ENCODE results near the gene TRPM3.

Gene TRPM3

DNA sequence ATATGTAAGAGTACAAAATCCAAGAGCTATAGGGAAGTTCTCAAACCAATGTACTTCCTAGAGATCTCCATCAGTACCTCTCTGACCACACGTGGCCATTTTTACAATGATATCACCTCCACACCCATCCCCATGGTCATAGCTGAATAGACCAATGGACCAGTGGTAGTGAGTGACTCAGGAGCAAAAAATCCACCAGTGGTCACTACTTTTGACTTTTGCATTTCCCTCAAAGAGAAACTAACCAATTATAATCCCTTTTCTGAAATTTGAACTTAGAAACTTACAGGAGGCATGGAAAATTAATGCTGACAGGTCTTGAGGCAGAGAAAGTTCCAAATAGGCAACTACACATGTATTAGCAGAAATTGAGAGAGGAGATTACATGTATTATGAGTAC lies 238.4 kb downstream of the TRPM3 start:
- TF ChIP-seq, protein P1, sequence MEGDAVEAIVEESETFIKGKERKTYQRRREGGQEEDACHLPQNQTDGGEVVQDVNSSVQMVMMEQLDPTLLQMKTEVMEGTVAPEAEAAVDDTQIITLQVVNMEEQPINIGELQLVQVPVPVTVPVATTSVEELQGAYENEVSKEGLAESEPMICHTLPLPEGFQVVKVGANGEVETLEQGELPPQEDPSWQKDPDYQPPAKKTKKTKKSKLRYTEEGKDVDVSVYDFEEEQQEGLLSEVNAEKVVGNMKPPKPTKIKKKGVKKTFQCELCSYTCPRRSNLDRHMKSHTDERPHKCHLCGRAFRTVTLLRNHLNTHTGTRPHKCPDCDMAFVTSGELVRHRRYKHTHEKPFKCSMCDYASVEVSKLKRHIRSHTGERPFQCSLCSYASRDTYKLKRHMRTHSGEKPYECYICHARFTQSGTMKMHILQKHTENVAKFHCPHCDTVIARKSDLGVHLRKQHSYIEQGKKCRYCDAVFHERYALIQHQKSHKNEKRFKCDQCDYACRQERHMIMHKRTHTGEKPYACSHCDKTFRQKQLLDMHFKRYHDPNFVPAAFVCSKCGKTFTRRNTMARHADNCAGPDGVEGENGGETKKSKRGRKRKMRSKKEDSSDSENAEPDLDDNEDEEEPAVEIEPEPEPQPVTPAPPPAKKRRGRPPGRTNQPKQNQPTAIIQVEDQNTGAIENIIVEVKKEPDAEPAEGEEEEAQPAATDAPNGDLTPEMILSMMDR (IDR thresholded peaks at IDR 0.05; ENCODE audit: extremely low read depth, insufficient read depth, missing control alignments): no peak
- in situ Hi-C loops (cut with MboI; ENCODE audit: low pct_unique_long_range_greater_than_20kb, low sequenced_read_pairs, unreplicated experiment): no loop called here
- DNase-seq (ENCODE audit: low spot score): no peak

DNA sequence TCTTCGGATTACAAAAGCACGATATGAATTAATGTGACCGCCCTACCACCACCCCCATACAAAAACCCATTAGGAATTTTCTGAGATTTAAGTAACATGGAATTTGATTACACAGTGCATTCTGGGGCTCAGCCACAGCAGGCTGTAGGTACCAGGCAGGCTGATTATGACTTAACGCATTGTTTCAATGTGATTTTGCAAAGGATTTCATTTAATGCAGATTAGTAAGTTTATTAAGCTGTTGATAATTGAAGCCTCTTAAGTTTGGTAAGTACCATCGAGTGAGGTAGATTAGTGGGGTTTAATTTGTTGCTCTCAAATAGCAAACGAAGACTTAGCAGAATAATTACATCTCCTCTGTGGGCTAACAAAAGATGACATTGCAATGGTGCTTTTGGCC lies 240.1 kb downstream of the TRPM3 start:
- DNase-seq (ENCODE audit: low spot score): no peak
- in situ Hi-C loops (cut with MboI; ENCODE audit: low pct_unique_long_range_greater_than_20kb, low sequenced_read_pairs, unreplicated experiment): no loop called here
- TF ChIP-seq, protein P1 (IDR thresholded peaks at IDR 0.05; ENCODE audit: extremely low read depth, insufficient read depth, missing control alignments): no peak

DNA sequence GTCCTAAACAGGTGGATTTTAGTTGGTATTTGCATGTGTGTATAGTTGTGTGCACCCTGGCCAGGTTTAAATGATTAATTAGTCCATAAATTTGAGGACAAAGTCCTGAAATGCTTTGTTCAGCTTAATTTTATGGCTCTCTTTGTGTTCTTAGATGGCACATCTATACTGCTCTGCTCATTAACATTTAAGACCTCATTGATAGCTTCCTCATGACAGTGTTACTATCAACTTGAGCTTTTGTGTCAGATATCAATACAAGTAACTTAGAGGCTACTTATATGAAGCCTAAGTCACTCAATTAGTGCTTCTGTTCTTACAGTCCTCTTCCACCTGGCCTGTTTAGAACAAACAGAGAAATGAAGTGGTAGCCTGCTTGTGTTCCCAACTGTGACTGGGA lies 240.9 kb downstream of the TRPM3 start:
- TF ChIP-seq, protein P1 (IDR thresholded peaks at IDR 0.05; ENCODE audit: extremely low read depth, insufficient read depth, missing control alignments): no peak
- in situ Hi-C loops (cut with MboI; ENCODE audit: low pct_unique_long_range_greater_than_20kb, low sequenced_read_pairs, unreplicated experiment): no loop called here
- DNase-seq (ENCODE audit: low spot score): no peak

DNA sequence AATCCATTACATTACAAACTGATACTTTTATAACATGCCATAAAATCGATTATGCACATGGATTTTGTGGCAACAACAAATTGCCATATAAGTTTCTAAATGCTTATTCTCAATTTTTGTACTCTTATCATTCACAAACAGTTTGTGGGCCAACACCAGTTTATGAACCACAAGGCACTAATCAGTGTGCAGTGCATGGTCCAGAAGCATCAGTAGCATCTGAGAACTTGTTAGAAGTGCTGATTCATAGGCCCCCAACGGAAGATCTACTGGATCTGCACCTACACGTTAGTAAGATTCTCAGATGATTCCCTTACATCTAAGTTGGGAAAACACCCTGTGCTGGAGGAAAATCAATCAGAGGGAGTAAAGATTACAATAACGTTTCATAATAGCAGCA lies 242.8 kb downstream of the TRPM3 start:
- in situ Hi-C loops (cut with MboI; ENCODE audit: low pct_unique_long_range_greater_than_20kb, low sequenced_read_pairs, unreplicated experiment): no loop called here
- TF ChIP-seq, protein P1 (IDR thresholded peaks at IDR 0.05; ENCODE audit: extremely low read depth, insufficient read depth, missing control alignments): no peak
- DNase-seq (ENCODE audit: low spot score): no peak

DNA sequence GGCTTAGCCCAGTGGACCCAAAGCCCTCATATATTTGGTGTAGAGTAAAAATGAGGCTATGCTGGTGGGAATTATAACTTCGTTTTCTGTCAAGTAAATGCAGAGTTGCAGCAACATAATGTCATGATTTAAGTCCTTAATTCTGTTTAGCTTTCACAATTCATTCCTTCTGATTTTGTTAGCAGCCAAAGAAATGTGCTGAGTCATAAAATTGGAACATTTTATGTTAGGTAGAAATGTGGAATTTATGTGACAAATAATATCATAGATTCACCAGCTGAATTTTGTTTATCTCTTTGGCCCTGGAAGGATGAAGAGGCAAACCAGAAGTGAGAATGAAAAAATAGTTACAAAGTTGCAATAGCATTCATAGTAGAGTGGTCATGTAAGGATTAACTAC lies 247.0 kb downstream of the TRPM3 start:
- TF ChIP-seq, protein P1 (IDR thresholded peaks at IDR 0.05; ENCODE audit: extremely low read depth, insufficient read depth, missing control alignments): no peak
- in situ Hi-C loops (cut with MboI; ENCODE audit: low pct_unique_long_range_greater_than_20kb, low sequenced_read_pairs, unreplicated experiment): no loop called here
- DNase-seq (ENCODE audit: low spot score): no peak

DNA sequence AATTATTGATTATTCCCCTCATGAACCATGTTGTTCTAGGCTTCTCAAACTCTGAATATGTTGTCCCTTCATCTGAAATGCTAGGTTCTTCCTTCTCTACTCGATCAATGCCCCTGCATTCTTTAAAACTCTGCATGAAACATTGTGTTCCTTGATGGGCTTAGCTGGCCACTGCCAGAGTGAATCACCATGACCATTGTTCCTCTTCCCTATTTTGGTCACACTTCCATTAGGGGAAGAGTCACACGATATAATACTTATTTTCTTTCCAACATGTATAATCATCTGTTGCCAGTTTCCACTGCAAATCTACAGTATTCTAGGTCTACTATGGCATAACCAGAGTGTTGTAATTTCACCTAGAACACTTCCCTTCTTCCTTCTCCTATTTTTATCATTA lies 247.9 kb downstream of the TRPM3 start:
- in situ Hi-C loops (cut with MboI; ENCODE audit: low pct_unique_long_range_greater_than_20kb, low sequenced_read_pairs, unreplicated experiment): no loop called here
- no peak for DNase-seq (ENCODE audit: low spot score)
- TF ChIP-seq, protein P1 (IDR thresholded peaks at IDR 0.05; ENCODE audit: extremely low read depth, insufficient read depth, missing control alignments): no peak
